Adrenal gland (tissue), 12 donors: ENCODE measurements around the gene ENTHD1. TPM values are rescaled to one million over a fixed set of nuclear protein-coding genes. Genes with fewer than 3 reads are reported as not detected.

ENCODE experiments used
- DNase-seq, 7 donors: peaks; one replicate each; pipeline ENCODE4 v3.0.0-alpha.2; 2019 to 2020
- H3K27ac ChIP-seq, 5 donors: fragments of 200-600 bp; sonication (generic) in 4 of 5; 1 replicate in 3 of 5; 2 replicates in 2 of 5; pipeline versions ENCODE4 v1.5.1 to v1.8.0; 2016 to 2020; ENCODE audit warnings: mild to moderate bottlenecking in 1 of 5
- H3K27me3 ChIP-seq: fragments of 200-600 bp; 2 replicates; pipeline ENCODE4 v1.8.0; 2021
- H3K36me3 ChIP-seq, 2 donors: fragments of 200-600 bp; replicated peaks in 1 of 2; 1 replicate in 1 of 2; 2 replicates in 1 of 2; pipeline versions ENCODE4 v1.5.1 to v1.8.0; 2018 to 2022
- H3K4me1 ChIP-seq, 2 donors: fragments of 200-600 bp; replicated peaks in 1 of 2; 1 replicate in 1 of 2; 2 replicates in 1 of 2; pipeline versions ENCODE4 v1.5.1 to v1.8.0; 2018 to 2021
- H3K4me3 ChIP-seq, 4 donors: fragments of 200-600 bp; sonication (generic) in 3 of 4; one replicate each; pipeline ENCODE4 v1.5.1; 2016 to 2018
- H3K9me3 ChIP-seq, 3 donors: fragments of 200-600 bp; sonication (generic) in 1 of 3; replicated peaks in 1 of 3; 1 replicate in 2 of 3; 2 replicates in 1 of 3; pipeline versions ENCODE4 v1.5.1 to v1.8.0; 2016 to 2021
- CTCF ChIP-seq, 6 experiments: fragments of 450-650 bp in 4 of 6; fragments of 200-600 bp in 2 of 6; sonication (generic) in 1 of 6; IDR thresholded peaks; 1 replicate in 5 of 6; 2 replicates in 1 of 6; pipeline versions ENCODE4 v1.5.1 to v1.8.0; 2016 to 2021; ENCODE audit warnings: antibody characterized with exemption in 6 of 6, mild to moderate bottlenecking in 2 of 6, moderate library complexity in 1 of 6
- POLR2A ChIP-seq, 2 donors: fragments of 450-650 bp; IDR thresholded peaks; one replicate each; pipeline ENCODE4 v1.6.1; 2017; ENCODE audit warnings: antibody characterized with exemption in 2 of 2, mild to moderate bottlenecking in 2 of 2, moderate library complexity in 1 of 2
- WGBS, 4 donors: extraction: QIAGEN DNeasy Blood & Tissue Kit in 2 of 4; methylation state at CpG; one replicate each; pipeline versions ENCODE4 v1.1.5 to v1.1.7; 2013 to 2017; 5-methylcytosine and 5-hydroxymethylcytosine counted together
- intact Hi-C, 2 donors: fragments of 100-400 bp; cut with DNase I; formaldehyde crosslinking; loops; one replicate each; pipeline versions ENCODE4 v1.14.1 to v1.15.0; 2022 to 2023
- polyA plus RNA-seq, 3 donors: library from polyadenylated mRNA; stranded (reverse); fragments of 200-250 nt in 2 of 3; fragments of 350-450 nt in 1 of 3; fragmentation: Illumina TruSeq in 1 of 3; extraction: RNeasy Lipid Tissue Mini Kit (QIAGEN cat#74804) in 1 of 3; gene quantifications; one replicate each; pipeline ENCODE4 v1.2.3, GENCODE V29; 2013 to 2014
- total RNA-seq, 9 donors: library from RNA; depleted of rRNA in 4 of 9; stranded (reverse); fragments of >200 nt in 4 of 9; fragments of 120-200 nt in 1 of 9; fragmentation: NEBNext Ultra II Directional in 1 of 9; extraction: Animal tissue kit (Norgen Biotek cat#: 25700) in 1 of 9; gene quantifications; one replicate each; pipeline versions ENCODE4 v1.1.0 to v1.2.4, GENCODE V29; 2013 to 2023
- donor health status: healthy with polysubstance abuse.
- donor health status: Bipolar disorder and iron deficiency.
- donor health status: DM: yes; HTN: yes; CAD: no.
- donor health status: DM: no; HTN: no; CAD: no.
- donor health status: DM: no; HTN: no; CAD: no.
- donor health status: DM: yes; HTN: yes; CAD: no.

The ENTHD1 gene
- total and polyA plus RNA-seq, 12 donors: 0.07 TPM; not detected in 11

GRCh38 chr22:39731481-39731880 is 162.1 kb downstream of the ENTHD1 start:
- DNase-seq: no peak
- no peaks in the 10 kb centered on the region for H3K9me3 ChIP-seq
- TF ChIP-seq POLR2A (IDR thresholded peaks at IDR 0.05) (no peak), CTCF (IDR thresholded peaks at IDR 0.05) (no peak)
- no peaks in the 10 kb centered on the region for H3K27me3 ChIP-seq
- H3K4me3 ChIP-seq: no peak overlapping the region
- WGBS, 4 donors: 84 to 87% (median 85%) methylated on average over 3 to 5 of the region's 5 CpGs
- intact Hi-C loops: no loop called here
- H3K4me1 ChIP-seq: no peaks in the 10 kb centered on the region
- H3K36me3 ChIP-seq: no peaks in the 10 kb centered on the region
- H3K27ac ChIP-seq: no peak overlapping the region

GRCh38 chr22:39729141-39729934 is 164.2 kb downstream of the ENTHD1 start:
- DNase-seq: no peak
- intact Hi-C loops: no loop called here
- no peak overlapping the region for H3K4me3 ChIP-seq
- TF ChIP-seq CTCF (IDR thresholded peaks at IDR 0.05): no peak
- no peak for TF ChIP-seq POLR2A (IDR thresholded peaks at IDR 0.05)
- no peaks in the 10 kb centered on the region for H3K9me3 ChIP-seq
- WGBS, 4 donors: 79 to 81% (median 80%) methylated on average over 10 to 13 of the region's 13 CpGs
- H3K27ac ChIP-seq: no peak overlapping the region
- no peaks in the 10 kb centered on the region for H3K36me3 ChIP-seq
- no peaks in the 10 kb centered on the region for H3K27me3 ChIP-seq
- no peaks in the 10 kb centered on the region for H3K4me1 ChIP-seq

GRCh38 chr22:39728236-39728860 is 165.2 kb downstream of the ENTHD1 start:
- no peak for DNase-seq
- 85 to 90% (median 87%) methylated on average over 6 to 12 of the region's 12 CpGs for WGBS, 4 donors
- intact Hi-C loops: no loop called here
- Histone ChIP-seq H3K36me3 (no peaks in the 10 kb centered on the region), H3K9me3 (no peaks in the 10 kb centered on the region), H3K4me1 (peaks cover 8% of the 10 kb centered on the region in 2 donors), H3K27ac (no peak overlapping the region), H3K27me3 (no peaks in the 10 kb centered on the region), H3K4me3 (no peak overlapping the region)
- no peak for TF ChIP-seq CTCF (IDR thresholded peaks at IDR 0.05)
- no peak for TF ChIP-seq POLR2A (IDR thresholded peaks at IDR 0.05)

GRCh38 chr22:39727541-39727940 is 166.0 kb downstream of the ENTHD1 start:
- Histone ChIP-seq H3K36me3 (no peaks in the 10 kb centered on the region), H3K4me3 (no peak overlapping the region), H3K4me1 (peaks cover 8% of the 10 kb centered on the region in 2 donors), H3K27ac (no peak overlapping the region), H3K27me3 (no peaks in the 10 kb centered on the region), H3K9me3 (no peaks in the 10 kb centered on the region)
- intact Hi-C loops: no loop called here
- WGBS, 4 donors: 45 to 71% (median 55%) methylated on average over 12 to 15 of the region's 15 CpGs
- peak in 3 of 7 donors; percentile 17 to 55 (median 50) for DNase-seq
- TF ChIP-seq POLR2A (IDR thresholded peaks at IDR 0.05) (no peak), CTCF (IDR thresholded peaks at IDR 0.05) (no peak)
